ENCODE data around the gene UBXN7.
"Not testable (repeated sequence)": the region's sequence is repeated elsewhere in the genome, so short reads cannot be mapped to it uniquely, and the experiment has no call there.

Gene UBXN7, protein sequence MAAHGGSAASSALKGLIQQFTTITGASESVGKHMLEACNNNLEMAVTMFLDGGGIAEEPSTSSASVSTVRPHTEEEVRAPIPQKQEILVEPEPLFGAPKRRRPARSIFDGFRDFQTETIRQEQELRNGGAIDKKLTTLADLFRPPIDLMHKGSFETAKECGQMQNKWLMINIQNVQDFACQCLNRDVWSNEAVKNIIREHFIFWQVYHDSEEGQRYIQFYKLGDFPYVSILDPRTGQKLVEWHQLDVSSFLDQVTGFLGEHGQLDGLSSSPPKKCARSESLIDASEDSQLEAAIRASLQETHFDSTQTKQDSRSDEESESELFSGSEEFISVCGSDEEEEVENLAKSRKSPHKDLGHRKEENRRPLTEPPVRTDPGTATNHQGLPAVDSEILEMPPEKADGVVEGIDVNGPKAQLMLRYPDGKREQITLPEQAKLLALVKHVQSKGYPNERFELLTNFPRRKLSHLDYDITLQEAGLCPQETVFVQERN

GRCh38 chr3:196432137-196432879 lies at the start of gene UBXN7:
Gene UBXN7, minus strand, starts transcription at chr3:196432427. Its CDS starts 28 bp downstream, at chr3:196432399.
- DNase-seq (ENCODE audit: low read depth in 3 of 3), result peak; percentile 92 to 96 (median 92)

DNA sequence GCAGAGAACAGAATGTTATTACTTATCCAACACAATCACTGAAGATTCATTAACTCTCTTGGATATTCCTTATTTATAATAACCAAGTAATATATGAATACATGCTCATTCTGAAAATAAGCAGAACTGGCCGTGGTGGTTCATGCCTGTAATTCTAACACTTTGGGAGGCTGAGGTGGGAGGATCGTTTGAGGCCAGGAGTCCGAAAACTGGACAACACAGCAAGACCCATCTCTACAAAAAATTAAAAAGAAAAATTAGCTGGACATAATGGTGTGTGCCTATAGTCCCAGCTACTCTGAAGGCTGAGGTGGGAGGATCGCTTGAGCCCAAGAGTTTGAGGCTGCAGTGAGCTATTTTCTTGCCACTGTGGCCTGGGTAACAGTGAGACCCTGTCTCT lies 45.5 kb upstream of the UBXN7 start:
- DNase-seq (ENCODE audit: low read depth in 3 of 3), result no peak

DNA sequence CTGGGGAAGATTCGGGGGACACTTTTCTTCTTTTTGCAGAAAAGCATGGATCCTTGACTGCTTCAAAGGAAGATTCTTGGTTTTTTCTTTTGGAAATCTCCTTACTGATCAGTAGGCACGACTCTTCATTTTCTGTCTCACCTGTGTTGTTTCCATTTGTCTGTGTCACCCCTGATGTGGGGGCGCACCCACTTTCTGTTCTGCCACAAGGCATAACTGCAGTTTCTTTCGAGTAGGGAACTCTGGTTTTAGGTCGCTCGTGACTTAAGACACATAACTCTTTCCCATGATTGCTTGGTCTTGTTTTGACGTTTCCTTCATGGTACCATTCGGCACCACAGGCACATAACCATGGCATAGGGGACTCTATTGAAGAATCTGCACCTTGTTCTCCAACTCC lies 40.1 kb upstream of the UBXN7 start:
- no peak for DNase-seq (ENCODE audit: low read depth in 3 of 3)

- no peak for DNase-seq (ENCODE audit: low read depth in 3 of 3)
Observed at GRCh38 chr3:196471551-196471950, 39.3 kb upstream of the UBXN7 start.

GRCh38 chr3:196470182-196470581 lies 38.0 kb upstream of the UBXN7 start:
- not testable (repeated sequence) for DNase-seq (ENCODE audit: low read depth in 3 of 3)

GRCh38 chr3:196463804-196464203 lies 31.6 kb upstream of the UBXN7 start:
- no peak for DNase-seq (ENCODE audit: low read depth in 3 of 3)

DNA sequence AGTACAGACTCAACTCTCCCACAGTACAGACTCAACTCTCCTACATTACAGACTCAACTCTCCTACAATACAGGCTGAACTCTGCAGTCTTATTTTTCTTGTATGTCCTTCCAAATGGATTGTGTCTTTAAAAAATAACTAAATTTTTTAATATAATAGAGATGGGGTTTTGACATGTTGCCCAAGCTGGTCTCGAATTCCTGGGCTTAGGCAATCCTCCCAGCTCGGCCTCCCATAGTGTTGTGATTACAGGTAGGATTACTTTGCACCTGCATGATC lies 31.2 kb upstream of the UBXN7 start:
- no peak for DNase-seq (ENCODE audit: low read depth in 3 of 3)

GRCh38 chr3:196462680-196463477 lies 30.7 kb upstream of the UBXN7 start:
- DNase-seq (ENCODE audit: low read depth in 3 of 3), result not testable (repeated sequence)

- DNase-seq (ENCODE audit: low read depth in 3 of 3), result no peak
Observed at GRCh38 chr3:196458063-196458462, 25.8 kb upstream of the UBXN7 start.

DNA sequence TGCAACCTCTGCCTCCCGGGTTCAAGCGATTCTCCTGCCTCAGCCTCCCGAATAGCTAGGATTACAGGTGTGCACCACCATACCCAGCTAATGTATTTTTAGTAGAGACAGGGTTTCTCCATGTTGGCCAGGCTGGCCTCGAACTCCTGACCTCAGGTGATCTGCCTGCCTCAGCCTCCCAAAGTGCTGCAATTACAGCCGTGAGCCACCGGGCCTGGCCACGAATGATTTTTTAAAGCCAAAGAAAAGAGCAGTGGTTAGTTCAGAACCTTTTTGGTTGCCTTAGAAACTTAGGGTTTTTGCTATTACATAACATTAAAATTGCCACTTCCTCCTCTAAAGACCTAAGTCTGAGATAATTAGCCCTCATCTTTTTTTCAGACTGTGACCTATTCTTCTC lies 25.2 kb upstream of the UBXN7 start:
- DNase-seq (ENCODE audit: low read depth in 3 of 3), result not testable (repeated sequence)

- DNase-seq (ENCODE audit: low read depth in 3 of 3), result no peak
Observed at GRCh38 chr3:196454935-196455334, 22.7 kb upstream of the UBXN7 start.

DNA sequence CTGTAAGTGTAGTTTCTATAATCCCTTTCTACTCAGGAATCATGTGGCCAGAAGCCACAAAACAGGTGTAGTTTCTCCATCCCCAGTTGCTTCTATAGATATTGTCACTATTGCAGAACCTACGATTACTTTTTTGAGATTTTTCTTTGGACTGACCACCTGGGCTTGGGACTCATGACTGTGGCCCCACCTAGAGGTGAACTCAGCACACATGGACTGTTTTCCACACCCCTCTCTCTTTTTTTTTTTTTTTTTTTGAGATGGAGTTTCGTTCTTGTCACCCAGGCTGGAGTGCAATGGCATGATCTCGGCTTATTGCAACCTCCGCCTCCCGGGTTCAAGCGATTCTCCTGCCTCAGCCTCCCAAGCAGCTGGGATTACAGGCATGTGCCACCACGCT lies 13.2 kb upstream of the UBXN7 start:
- DNase-seq (ENCODE audit: low read depth in 3 of 3), result not testable (repeated sequence)

GRCh38 chr3:196444500-196444894 lies 12.3 kb upstream of the UBXN7 start:
- DNase-seq (ENCODE audit: low read depth in 3 of 3), result no peak

GRCh38 chr3:196440696-196441095 lies 8.5 kb upstream of the UBXN7 start:
- DNase-seq (ENCODE audit: low read depth in 3 of 3), result no peak

DNA sequence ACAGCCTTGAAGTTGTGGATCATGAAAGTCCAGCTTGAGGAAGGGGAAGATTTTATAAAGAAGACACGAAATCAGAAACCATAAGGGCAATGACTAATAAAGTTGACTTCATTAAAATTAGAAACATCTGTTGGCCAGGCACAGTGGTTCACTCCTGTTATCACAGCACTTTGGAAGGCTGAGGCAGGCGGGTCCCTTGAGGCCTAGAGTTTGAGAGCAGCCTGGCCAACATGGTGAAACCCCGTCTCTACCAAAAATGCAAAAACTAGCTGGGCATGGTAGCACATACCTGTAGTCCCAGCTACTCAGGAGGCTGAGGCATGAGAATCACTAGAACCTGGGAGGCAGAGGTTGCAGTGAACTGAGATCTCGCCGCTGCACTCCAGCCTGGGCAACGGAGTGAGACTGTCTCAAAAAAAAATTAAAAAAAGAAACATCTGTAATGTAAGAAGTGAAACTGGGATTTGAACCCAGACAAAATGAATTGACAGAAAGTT lies 7.9 kb upstream of the UBXN7 start:
- DNase-seq (ENCODE audit: low read depth in 3 of 3), result no peak

- DNase-seq (ENCODE audit: low read depth in 3 of 3), result peak in 2 of 3 experiments; percentile 5 to 8
Observed at GRCh38 chr3:196431181-196432136, 768 bp downstream of the UBXN7 start.

GRCh38 chr3:196428041-196428440 lies 4.2 kb downstream of the UBXN7 start:
- DNase-seq (ENCODE audit: low read depth in 3 of 3), result no peak

DNA sequence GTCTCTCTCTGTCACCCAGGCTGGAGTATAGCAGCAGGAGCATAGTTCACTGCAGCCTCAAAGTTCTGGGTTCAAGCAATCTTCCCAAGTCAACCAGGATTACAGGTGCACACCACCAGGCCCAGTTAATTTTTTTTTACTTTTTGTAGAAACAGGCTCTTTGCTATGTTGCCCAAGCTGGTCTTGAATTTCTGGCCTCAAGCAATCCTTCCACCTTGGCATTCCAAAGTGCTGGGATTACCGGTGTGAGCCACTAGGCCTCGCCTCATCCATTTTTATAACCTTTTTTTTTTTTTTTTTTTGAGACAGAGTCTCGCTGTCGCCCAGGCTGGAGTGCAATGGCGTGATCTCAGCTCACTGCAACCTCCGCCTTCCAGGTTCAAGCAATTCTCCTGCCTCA lies 7.8 kb downstream of the UBXN7 start:
- not testable (repeated sequence) for DNase-seq (ENCODE audit: low read depth in 3 of 3)

- DNase-seq (ENCODE audit: low read depth in 3 of 3), result no peak
Observed at GRCh38 chr3:196423044-196423781, 9.0 kb downstream of the UBXN7 start.

- not testable (repeated sequence) for DNase-seq (ENCODE audit: low read depth in 3 of 3)
Observed at GRCh38 chr3:196421668-196422067, 10.6 kb downstream of the UBXN7 start.

All from stimulated activated CD4-positive, alpha-beta T cell treated with anti-CD3 and anti-CD28 coated beads, TNF-alpha, amount 100 ng/mL, for 4 hours (primary cell).